Right renal cortex interstitium (tissue), 3 donors: ENCODE measurements around the gene UBP1. TPM values are rescaled to one million over a fixed set of nuclear protein-coding genes. Genes with fewer than 3 reads are reported as not detected.
"Not testable (repeated sequence)": the region's sequence is repeated elsewhere in the genome, so short reads cannot be mapped to it uniquely, and the experiment has no call there.

Experiments
- DNase-seq, 3 donors: peaks; one replicate each; pipeline ENCODE4 v3.0.0-alpha.2; 2013; ENCODE audit warnings: low read depth in 3 of 3, low spot score in 2 of 3
- polyA plus RNA-seq, 3 donors: library from polyadenylated mRNA; unstranded; fragments of 120-200 nt; gene quantifications; one replicate each; pipeline ENCODE4 v1.2.1, GENCODE V29; 2013; ENCODE audit not compliant: insufficient read length in 3 of 3

UBP1 gene
- polyA plus RNA-seq, 3 donors: 94.0 to 113 (median 101) TPM

DNA sequence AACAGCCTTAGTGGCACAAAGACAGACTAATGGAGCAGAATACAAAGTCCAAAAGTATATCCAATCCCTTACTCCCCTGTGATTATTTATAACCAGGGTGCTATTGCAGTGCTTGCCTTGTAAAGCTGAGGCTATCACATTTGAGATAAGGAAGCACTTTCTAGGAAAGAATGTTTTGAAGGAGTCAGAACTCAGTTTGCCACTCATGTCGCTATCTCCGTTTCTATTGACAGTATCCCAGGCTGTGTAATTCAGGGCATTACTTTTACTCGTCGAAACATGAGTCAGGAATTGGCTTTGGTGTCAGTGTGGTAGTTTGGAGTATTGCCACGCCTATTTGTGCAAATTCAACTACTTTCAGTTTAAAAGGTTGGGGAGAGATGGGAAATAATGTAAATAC is 84.6 kb downstream of the UBP1 start:
- no peak for DNase-seq

DNA sequence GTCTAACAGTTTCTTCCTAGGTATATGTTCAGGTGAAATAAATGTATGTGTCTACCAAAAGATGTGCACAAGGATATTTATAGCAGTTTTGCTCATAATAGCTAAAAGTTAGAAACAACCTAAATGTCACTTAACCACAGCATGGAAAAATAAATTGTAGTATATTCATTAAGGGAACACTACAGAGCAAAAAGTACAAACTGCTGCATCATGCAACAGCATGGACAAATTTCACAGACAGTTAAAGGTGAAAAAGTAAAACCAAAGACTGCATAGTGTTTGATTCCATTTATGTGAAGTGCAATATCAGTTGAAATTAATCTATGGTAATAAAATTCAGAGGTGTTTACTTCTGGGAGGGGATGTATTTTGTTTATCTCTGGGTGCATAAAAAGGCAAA is 100.4 kb downstream of the UBP1 start:
- no peak for DNase-seq

- not testable (repeated sequence) for DNase-seq
These were observed 101.2 kb downstream of the UBP1 start for GRCh38 chr3:33338936-33339465.

Other genes starting within 250 kb of the UBP1 start
- gene SUSD5, start 221.6 kb downstream of the UBP1 start, polyA plus RNA-seq: 1 to 10 TPM; 5.0 to 5.6 (median 5.3) TPM
- 10 to 100 TPM; 28.3 to 31.4 (median 29.2) TPM for gene FBXL2, start 163.0 kb downstream of the UBP1 start, polyA plus RNA-seq